SU-DHL-6 (cell line): ENCODE results near the gene MED8.

Experiments
- H2AFZ ChIP-seq: fragments of 200-600 bp; sonication (generic); 2 replicates; pipeline ENCODE4 v1.6.1; 2014; ENCODE audit warnings: low read depth, mild to moderate bottlenecking, moderate library complexity, mixed read lengths, antibody characterized with exemption, low read length; ENCODE audit not compliant: severe bottlenecking
- H3F3A ChIP-seq: fragments of 200-600 bp; shearing (Covaris generic); 2 replicates; pipeline ENCODE4 v1.6.0; 2016; ENCODE audit warnings: antibody characterized with exemption, mild to moderate bottlenecking; ENCODE audit not compliant: insufficient read depth
- H3K27ac ChIP-seq: fragments of 200-600 bp; sonication (generic); 2 replicates; pipeline ENCODE4 v1.5.1; 2016; ENCODE audit warnings: low read depth, mild to moderate bottlenecking, low read length, moderate library complexity, mixed read lengths
- H3K27me3 ChIP-seq: fragments of 200-600 bp; sonication (generic), shearing (Covaris generic); 2 replicates; pipeline ENCODE4 v1.6.0; 2014; ENCODE audit warnings: mild to moderate bottlenecking, low read length
- H3K36me3 ChIP-seq: fragments of 200-600 bp; sonication (generic); 2 replicates; pipeline ENCODE4 v1.6.1; 2014; ENCODE audit warnings: mild to moderate bottlenecking, low read length, mixed read lengths
- H3K4me2 ChIP-seq: fragments of 300-600, 200-600 bp; shearing (Covaris generic), sonication (generic); 2 replicates; pipeline ENCODE4 v1.6.0; 2014; ENCODE audit warnings: low read length, low read depth, mild to moderate bottlenecking; ENCODE audit not compliant: poor library complexity, severe bottlenecking
- H3K4me3 ChIP-seq: fragments of 200-600 bp; sonication (generic); 2 replicates; pipeline ENCODE4 v1.5.1; 2014; ENCODE audit warnings: antibody characterized with exemption, low read length, mild to moderate bottlenecking, mixed read lengths; ENCODE audit not compliant: insufficient read depth, poor library complexity, severe bottlenecking
- H3K79me2 ChIP-seq: fragments of 200-600 bp; sonication (generic); 2 replicates; pipeline ENCODE4 v1.6.1; 2014; ENCODE audit warnings: mild to moderate bottlenecking, low read length, moderate library complexity; ENCODE audit not compliant: insufficient read depth
- H3K9ac ChIP-seq: fragments of 200-600 bp; sonication (generic); 2 replicates; pipeline ENCODE4 v1.7.0; 2014; ENCODE audit warnings: mild to moderate bottlenecking, low read length
- H3K9me2 ChIP-seq: fragments of 200-600 bp; sonication (generic); replicated peaks from 2 replicates; pipeline ENCODE4 v1.6.1; 2014; ENCODE audit warnings: low read length; ENCODE audit not compliant: insufficient read depth
- H3K9me3 ChIP-seq: fragments of 200-600 bp; sonication (generic); 2 replicates; pipeline ENCODE4 v1.6.1; 2014; ENCODE audit warnings: low read length, mixed read lengths; ENCODE audit not compliant: insufficient read depth
- H4K20me1 ChIP-seq: fragments of 200-600 bp; sonication (generic); 2 replicates; pipeline ENCODE4 v1.6.1; 2014; ENCODE audit warnings: low read depth, mild to moderate bottlenecking, antibody characterized with exemption, low read length, moderate library complexity, mixed read lengths
- CTCF ChIP-seq: fragments of 200-600 bp; sonication (generic); IDR thresholded peaks from one replicate; pipeline ENCODE4 v1.5.1; 2017; ENCODE audit warnings: antibody characterized with exemption, mild to moderate bottlenecking, low read length, moderate library complexity; ENCODE audit not compliant: insufficient read depth, poor library complexity, severe bottlenecking
- EZH2phosphoT487 ChIP-seq: fragments of 200-600 bp; sonication (generic), shearing (Covaris generic); conservative IDR thresholded peaks from 2 replicates; pipeline ENCODE4 v1.6.1; 2018; ENCODE audit warnings: mild to moderate bottlenecking, antibody characterized with exemption, low read length, moderate library complexity, mixed read lengths

MED8 gene

GRCh38 chr1:43410571-43410970 lies 21.0 kb upstream of the MED8 start:
- Histone ChIP-seq H3K36me3 (no peaks in the 10 kb centered on the region), H3K4me2 (no peak overlapping the region), H3K79me2 (no peaks in the 10 kb centered on the region), H3K9ac (no peak overlapping the region), H3K9me3 (no peaks in the 10 kb centered on the region), H3K9me2 (no peaks in the 10 kb centered on the region), H3K27ac (no peak overlapping the region), H3K4me3 (no peak overlapping the region), H2AFZ (no peak overlapping the region), H3F3A (no peaks in the 10 kb centered on the region), H4K20me1 (no peaks in the 10 kb centered on the region), H3K27me3 (no peaks in the 10 kb centered on the region)
- TF ChIP-seq EZH2phosphoT487 (no peak), CTCF (no peak)

GRCh38 chr1:43405876-43406234 lies 16.3 kb upstream of the MED8 start:
- H2AFZ ChIP-seq: no peak overlapping the region
- H4K20me1 ChIP-seq: no peaks in the 10 kb centered on the region
- H3K4me2 ChIP-seq: no peak overlapping the region
- no peak for TF ChIP-seq EZH2phosphoT487
- TF ChIP-seq CTCF: no peak
- no peaks in the 10 kb centered on the region for H3K36me3 ChIP-seq
- no peaks in the 10 kb centered on the region for H3F3A ChIP-seq
- H3K79me2 ChIP-seq: no peaks in the 10 kb centered on the region
- no peak overlapping the region for H3K9ac ChIP-seq
- no peaks in the 10 kb centered on the region for H3K27me3 ChIP-seq
- H3K4me3 ChIP-seq: no peak overlapping the region
- no peak overlapping the region for H3K27ac ChIP-seq
- H3K9me2 ChIP-seq: no peaks in the 10 kb centered on the region
- no peaks in the 10 kb centered on the region for H3K9me3 ChIP-seq

GRCh38 chr1:43405219-43405875 lies 15.7 kb upstream of the MED8 start:
- Histone ChIP-seq H3K4me2 (no peak overlapping the region), H3F3A (no peaks in the 10 kb centered on the region), H3K4me3 (no peak overlapping the region), H4K20me1 (no peaks in the 10 kb centered on the region), H3K9ac (no peak overlapping the region), H3K36me3 (no peaks in the 10 kb centered on the region), H3K9me2 (no peaks in the 10 kb centered on the region), H3K9me3 (no peaks in the 10 kb centered on the region), H2AFZ (no peak overlapping the region), H3K27ac (no peak overlapping the region), H3K27me3 (no peaks in the 10 kb centered on the region), H3K79me2 (no peaks in the 10 kb centered on the region)
- no peak for TF ChIP-seq CTCF
- TF ChIP-seq EZH2phosphoT487: no peak

- no peaks in the 10 kb centered on the region for H3K27me3 ChIP-seq
- H3K9ac ChIP-seq: no peak overlapping the region
- H2AFZ ChIP-seq: no peak overlapping the region
- H3K36me3 ChIP-seq: no peaks in the 10 kb centered on the region
- H3K9me3 ChIP-seq: no peaks in the 10 kb centered on the region
- no peak overlapping the region for H3K27ac ChIP-seq
- no peaks in the 10 kb centered on the region for H3K79me2 ChIP-seq
- H3K4me3 ChIP-seq: no peak overlapping the region
- H3K4me2 ChIP-seq: no peak overlapping the region
- no peaks in the 10 kb centered on the region for H3F3A ChIP-seq
- no peaks in the 10 kb centered on the region for H3K9me2 ChIP-seq
- TF ChIP-seq EZH2phosphoT487 (no peak), CTCF (no peak)
- no peaks in the 10 kb centered on the region for H4K20me1 ChIP-seq
These were observed 14.8 kb upstream of the MED8 start for GRCh38 chr1:43404353-43404752.
